HG02981 (cell line): ENCODE data around the gene SEC11A.
"Not testable (repeated sequence)": the region's sequence is repeated elsewhere in the genome, so short reads cannot be mapped to it uniquely, and the experiment has no call there.

Source experiments
- ATAC-seq: cut with Tn5 transposase; IDR thresholded peaks from one replicate; pipeline ENCODE4 v1.9.1; 2021; ENCODE audit warnings: mild to moderate bottlenecking, moderate library complexity; ENCODE audit not compliant: unreplicated experiment

The SEC11A gene

GRCh38 chr15:84740691-84741090 lies 24.8 kb upstream of the SEC11A start:
- no peak for ATAC-seq

GRCh38 chr15:84737005-84737404 lies 21.1 kb upstream of the SEC11A start:
- ATAC-seq, result no peak

GRCh38 chr15:84736375-84736774 lies 20.4 kb upstream of the SEC11A start:
- peak; percentile 50 for ATAC-seq

- ATAC-seq, result peak; percentile 37
Measured at GRCh38 chr15:84735480-84736061, 19.6 kb upstream of the SEC11A start.

GRCh38 chr15:84734794-84735479 lies 19.0 kb upstream of the SEC11A start:
- peak; percentile 50 for ATAC-seq

DNA sequence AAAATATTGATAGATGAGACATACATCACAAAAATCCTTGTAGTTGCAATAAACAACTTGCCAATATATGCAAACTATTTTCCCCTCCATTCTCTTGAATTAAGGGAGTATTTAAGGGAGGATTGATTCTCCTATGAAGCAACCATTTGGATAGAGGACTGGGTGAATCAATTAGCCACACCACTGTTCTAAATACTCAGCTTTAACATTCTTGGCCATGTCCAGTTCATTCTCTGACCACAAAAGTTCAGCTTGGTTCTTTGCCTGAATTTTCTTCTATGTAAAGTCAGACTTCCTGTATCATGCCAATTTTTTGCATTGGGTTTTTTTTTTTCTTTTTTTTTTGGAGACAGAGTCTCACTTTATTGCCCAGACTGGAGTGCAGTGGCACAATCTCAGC lies 15.8 kb upstream of the SEC11A start:
- ATAC-seq, result no peak

GRCh38 chr15:84727429-84727828 lies 11.5 kb upstream of the SEC11A start:
- ATAC-seq, result no peak

GRCh38 chr15:84725001-84725491 lies 9.1 kb upstream of the SEC11A start:
- no peak for ATAC-seq

- ATAC-seq, result no peak
Measured at GRCh38 chr15:84722628-84723027, 6.7 kb upstream of the SEC11A start.

GRCh38 chr15:84721371-84721770 lies 5.4 kb upstream of the SEC11A start:
- no peak for ATAC-seq

DNA sequence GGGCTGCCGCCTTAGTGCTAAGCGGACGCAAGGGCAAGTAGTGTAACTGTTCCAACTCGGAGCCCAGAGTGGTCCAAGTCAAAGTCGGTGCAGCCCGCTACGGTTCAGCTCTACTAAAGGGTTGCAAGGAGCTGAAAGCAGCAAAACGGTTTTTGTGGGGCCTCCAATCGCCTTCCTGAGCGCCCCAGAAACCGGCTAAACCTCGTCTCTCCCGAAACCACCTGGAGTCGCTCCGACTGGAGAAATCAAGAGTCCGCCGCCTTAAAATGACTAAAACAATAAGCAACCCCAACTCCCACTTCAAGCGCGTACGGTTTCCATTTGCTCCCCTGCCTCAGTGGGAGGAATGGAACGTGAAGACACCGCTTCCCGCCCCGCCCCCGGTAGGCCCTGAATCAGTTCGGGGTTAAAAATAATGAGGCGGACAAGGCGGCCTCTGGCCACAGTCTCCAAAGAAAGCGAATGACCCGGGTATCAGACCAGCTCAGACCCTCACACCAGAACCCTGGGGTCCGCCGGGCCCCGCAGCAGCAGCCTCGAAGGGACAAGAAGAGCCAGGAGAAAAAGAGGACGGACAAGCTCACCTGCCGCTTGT lies 401 bp downstream of the SEC11A start:
- no peak for ATAC-seq

GRCh38 chr15:84714821-84715220 lies 1.1 kb downstream of the SEC11A start:
- ATAC-seq, result no peak

GRCh38 chr15:84714372-84714771 lies 1.6 kb downstream of the SEC11A start:
- ATAC-seq, result no peak

- ATAC-seq, result no peak
Measured at GRCh38 chr15:84703808-84704207, 12.1 kb downstream of the SEC11A start.

GRCh38 chr15:84702961-84703482 lies 12.9 kb downstream of the SEC11A start:
- ATAC-seq, result no peak

- ATAC-seq, result no peak
Measured at GRCh38 chr15:84699538-84700191, 16.3 kb downstream of the SEC11A start.

GRCh38 chr15:84697236-84697990 lies 18.5 kb downstream of the SEC11A start:
- no peak for ATAC-seq

DNA sequence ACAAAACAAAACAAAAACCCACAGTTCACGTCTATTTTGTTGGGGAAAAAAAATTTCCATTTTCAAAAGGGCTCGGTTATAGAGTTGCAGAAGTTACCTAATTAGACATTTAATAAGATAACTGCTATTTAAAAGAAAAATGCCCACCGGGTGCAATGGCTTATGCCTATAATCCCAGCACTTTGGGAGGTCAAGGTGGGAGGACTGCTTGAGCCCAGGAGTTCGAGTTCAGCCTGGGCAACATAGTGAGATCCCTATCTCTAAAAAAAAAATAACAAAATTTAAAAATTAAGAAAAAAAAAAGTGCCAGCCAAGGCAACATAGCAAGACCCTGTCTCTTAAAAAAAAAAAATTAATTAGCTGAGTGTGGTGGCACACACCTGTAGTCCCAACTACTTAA lies 19.2 kb downstream of the SEC11A start:
- ATAC-seq, result no peak

DNA sequence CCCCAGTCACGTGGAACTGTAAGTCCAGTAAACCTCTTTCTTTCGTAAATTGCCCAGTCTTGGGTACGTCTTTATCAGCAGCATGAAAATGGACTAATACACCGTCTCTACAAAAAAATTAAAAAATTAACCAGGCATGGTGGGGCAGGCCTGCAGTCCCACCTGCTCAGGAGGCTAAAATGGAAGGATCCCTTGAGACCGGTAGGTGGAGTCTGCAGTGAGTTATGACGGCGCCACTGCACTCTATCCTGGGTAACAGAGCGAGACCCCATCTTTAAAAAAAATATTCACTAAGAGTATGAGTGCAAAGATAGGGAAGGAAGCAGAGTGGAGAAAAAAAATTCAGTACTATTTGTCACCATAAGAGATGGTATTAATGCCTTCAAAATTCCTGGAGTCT lies 25.6 kb downstream of the SEC11A start:
- no peak for ATAC-seq

- no peak for ATAC-seq
Measured at GRCh38 chr15:84689858-84690257, 26.1 kb downstream of the SEC11A start.

GRCh38 chr15:84686446-84686845 lies 29.5 kb downstream of the SEC11A start:
- ATAC-seq, result not testable (repeated sequence)
